NCI-H2029 (cell line): ENCODE measurements around the gene ZNF385D.

Source experiments
- DNase-seq: peaks from one replicate; lab custom pipeline; 2025; lab: John Stamatoyannopoulos, UW

Gene ZNF385D

GRCh38 chr3:21599890-21600289 is 151.1 kb downstream of the ZNF385D start:
- no peak for DNase-seq

DNA sequence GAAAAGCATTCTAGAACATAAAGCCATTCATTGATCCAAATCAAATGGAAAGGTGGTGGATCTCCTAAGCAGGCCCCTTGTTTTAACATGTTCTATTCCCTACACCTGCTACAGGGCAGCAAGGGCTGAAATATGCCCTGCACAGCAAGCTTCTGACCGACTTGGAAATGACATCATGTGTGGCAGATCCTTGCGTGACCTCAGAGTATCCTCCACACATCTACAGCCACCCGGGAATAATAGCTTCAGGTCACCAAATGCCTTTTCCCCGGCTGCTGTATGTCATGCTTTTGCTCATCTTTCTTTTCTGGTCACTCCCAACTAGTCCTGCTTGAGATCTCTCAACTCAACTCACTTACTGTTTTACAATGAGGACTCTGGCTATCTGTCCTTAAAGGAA is 158.2 kb downstream of the ZNF385D start:
- DNase-seq: no peak

DNA sequence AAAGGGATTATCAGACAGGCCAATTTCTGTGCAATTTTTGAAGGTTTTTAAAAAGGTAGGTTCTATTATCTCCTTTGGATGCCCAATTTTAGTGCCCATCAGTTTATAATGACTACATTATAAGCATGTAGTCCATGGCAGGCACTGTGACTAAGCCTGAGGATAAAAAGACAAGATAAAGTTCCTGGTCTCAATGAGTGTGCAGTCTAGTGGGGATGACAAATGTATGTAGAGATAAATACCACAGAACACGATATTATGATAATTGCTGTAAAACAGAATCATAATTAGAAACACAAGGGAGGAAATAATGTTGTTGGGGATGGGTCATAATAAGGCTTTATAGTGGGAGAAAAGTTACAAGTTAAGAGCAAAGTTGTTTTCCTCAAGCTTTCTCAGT is 163.1 kb downstream of the ZNF385D start:
- no peak for DNase-seq

DNA sequence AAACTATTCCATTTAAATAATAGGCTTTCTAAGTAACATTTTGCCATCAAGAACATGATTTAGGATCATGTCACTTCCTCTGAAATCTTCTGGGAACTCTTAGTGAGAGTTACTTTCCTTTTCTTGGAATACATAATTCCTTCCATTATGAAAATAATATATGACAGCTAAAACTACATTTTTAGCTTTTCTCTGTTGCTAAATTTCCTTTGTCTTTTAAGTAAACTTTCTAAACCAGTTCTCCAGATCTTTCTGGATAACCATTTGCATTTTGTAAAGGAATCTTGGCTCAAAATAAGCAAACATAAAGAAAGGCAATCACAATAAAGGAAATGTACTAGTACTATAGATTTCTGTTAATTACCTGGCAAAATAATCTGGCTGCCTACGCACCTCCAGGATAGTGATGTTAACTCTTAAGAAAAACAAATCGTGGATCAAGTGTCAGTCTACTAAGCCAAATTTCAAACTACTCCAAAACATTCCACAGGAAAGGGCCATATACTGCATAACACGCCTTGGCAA is 165.7 kb downstream of the ZNF385D start:
- DNase-seq: no peak

- DNase-seq: no peak
Measured at GRCh38 chr3:21573291-21573690, 177.7 kb downstream of the ZNF385D start.

GRCh38 chr3:21564531-21564930 is 186.5 kb downstream of the ZNF385D start:
- no peak for DNase-seq

GRCh38 chr3:21562243-21562642 is 188.8 kb downstream of the ZNF385D start:
- DNase-seq: no peak

DNA sequence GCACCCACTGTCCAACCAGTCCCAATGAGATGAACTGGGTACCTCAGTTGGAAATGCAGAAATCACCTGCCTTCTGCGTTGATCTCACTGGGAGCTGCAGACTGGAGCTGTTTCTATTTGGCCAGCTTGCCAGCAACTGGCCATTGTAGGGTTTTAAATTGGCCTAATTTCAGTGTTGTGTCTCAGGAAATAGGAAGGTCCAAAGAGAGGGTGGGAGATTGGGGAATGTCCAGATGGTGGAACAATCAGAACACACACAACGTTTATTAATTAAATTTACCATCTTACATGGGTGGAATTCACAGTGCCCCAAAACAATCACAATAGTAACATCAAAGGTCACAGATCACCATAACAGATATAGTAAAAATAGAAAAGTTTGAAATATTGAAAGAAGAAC is 189.5 kb downstream of the ZNF385D start:
- DNase-seq: no peak

DNA sequence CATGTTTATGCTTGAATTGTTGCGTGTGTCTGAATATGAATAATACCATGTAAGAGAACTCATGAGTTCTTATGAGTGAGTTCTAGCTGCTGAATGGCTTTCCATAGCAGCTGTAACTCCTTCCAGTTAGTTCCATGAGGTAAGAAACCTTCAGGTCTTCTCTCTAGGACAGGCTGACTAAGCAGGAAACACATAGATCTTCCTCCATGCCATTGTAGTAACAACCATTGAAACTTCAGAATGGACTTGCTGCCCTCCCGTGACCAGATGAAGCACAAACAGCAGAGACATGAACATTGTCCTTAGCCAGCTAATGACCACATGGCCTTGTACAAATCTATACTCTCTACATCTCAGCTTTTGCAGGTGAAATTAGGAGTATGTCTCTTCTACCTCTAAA is 200.0 kb downstream of the ZNF385D start:
- DNase-seq: no peak

DNA sequence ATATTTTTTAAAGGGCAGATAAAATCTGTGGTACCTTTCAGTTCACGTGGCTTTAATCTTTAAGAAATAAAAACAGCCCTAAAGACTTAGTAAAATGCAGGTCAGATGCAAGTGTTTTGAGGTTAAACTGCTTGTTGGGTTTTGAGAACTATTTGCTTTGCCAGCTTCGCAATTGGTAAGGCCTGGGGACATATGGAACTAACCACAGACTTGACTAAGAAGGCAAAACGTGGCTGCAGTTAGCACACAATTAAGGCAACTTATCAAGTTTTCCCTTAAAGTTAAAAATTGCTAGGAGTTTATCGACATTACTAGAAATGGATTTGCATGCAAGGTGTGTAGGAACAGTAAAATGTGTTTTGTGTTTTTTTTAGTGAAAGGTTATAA is 206.9 kb downstream of the ZNF385D start:
- DNase-seq: no peak

GRCh38 chr3:21543380-21544075 is 207.5 kb downstream of the ZNF385D start:
- no peak for DNase-seq

GRCh38 chr3:21542656-21543379 is 208.2 kb downstream of the ZNF385D start:
- DNase-seq: no peak

- no peak for DNase-seq
Measured at GRCh38 chr3:21540265-21540664, 210.7 kb downstream of the ZNF385D start.

DNA sequence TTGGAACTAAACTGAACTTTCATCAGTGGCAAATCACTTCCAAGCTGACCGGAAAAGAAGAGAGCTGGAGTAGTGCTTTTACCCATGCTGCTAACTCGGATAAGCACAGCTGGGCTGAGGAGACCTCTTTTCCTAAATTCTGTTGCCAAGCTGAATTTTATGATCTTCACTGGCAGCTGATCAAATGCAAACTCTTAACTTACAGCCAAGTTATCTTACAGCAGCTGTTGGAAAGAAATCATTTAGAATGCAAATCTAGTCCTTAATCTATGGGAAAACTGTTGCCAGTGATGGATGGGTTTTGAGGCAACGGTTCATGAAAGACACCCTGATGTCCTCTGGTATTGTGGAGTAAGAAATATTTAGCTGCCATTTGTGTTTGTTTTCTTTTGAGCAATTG is 216.5 kb downstream of the ZNF385D start:
- DNase-seq: no peak

- no peak for DNase-seq
Measured at GRCh38 chr3:21533002-21533401, 218.0 kb downstream of the ZNF385D start.

- no peak for DNase-seq
Measured at GRCh38 chr3:21531909-21532308, 219.1 kb downstream of the ZNF385D start.

GRCh38 chr3:21528291-21528995 is 222.6 kb downstream of the ZNF385D start:
- DNase-seq: no peak

DNA sequence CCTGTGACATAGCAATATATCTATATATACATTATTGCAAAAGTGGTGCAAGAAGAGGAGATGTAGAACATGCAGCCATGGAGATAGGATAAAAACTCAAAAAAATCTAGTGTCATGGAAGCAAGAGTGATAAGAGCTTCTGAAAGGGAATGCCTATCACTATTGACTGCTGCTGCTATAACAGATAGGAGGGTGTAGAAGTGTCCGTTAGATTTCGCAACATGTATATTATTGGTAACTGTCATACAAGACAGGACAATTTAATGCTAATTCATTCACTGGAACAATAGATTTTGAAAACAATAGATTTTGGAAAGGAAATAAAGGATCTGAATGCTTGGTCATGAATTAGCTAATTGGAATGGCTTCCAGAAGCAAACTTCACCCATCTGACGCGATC is 224.5 kb downstream of the ZNF385D start:
- no peak for DNase-seq

GRCh38 chr3:21524133-21524532 is 226.9 kb downstream of the ZNF385D start:
- DNase-seq: no peak

GRCh38 chr3:21520106-21520963 is 230.7 kb downstream of the ZNF385D start:
- no peak for DNase-seq

DNA sequence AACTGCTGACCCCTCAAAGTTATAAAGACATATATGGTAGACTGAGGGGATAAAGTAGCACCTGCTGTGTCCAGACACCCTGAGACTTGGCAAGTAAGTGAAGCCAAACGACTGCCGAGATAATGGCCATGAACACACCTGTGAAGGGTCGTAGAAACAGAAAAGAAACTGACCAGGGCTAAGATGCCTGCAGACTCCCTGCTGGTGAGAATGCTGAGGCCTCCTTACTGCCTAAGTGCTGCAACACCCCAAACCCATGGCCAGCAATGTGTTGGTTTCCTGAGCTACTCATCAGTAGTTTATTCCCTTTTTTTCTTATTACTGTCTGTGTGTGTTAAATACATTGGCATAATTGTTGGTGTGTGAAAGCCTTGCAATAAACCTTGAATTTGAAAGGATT is 233.8 kb downstream of the ZNF385D start:
- DNase-seq: no peak

- no peak for DNase-seq
Measured at GRCh38 chr3:21515417-21515816, 235.6 kb downstream of the ZNF385D start.
